GM04504 (cell line): ENCODE results near the gene RNLS.

Experiments
- DNase-seq: peaks from one replicate; pipeline ENCODE4 v3.0.0-alpha.2; 2012; ENCODE audit warnings: low read depth

RNLS gene

DNA sequence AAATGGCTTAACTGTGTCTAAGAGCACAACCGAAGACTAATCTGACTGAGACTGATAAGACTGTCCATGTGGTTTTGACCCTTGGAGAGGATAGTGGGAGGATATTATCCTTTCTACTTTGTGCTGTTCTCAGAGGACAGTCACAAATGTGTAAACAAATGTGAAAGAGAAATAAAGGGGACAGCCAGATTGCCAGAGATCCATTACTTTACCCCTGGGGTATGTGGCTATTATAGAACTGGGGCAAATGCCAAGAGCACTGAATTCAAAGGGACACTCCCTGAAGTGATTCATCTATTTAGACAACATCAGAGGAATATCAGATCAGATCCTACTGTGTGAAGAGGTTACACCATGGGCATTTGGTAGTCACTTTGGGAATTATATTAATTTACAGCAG, 154.7 kb downstream of the RNLS start:
- DNase-seq, result peak; percentile 14

GRCh38 chr10:88427024-88427423, 156.1 kb downstream of the RNLS start:
- DNase-seq, result no peak

- no peak for DNase-seq
These were observed 158.2 kb downstream of the RNLS start for GRCh38 chr10:88424881-88425280.

DNA sequence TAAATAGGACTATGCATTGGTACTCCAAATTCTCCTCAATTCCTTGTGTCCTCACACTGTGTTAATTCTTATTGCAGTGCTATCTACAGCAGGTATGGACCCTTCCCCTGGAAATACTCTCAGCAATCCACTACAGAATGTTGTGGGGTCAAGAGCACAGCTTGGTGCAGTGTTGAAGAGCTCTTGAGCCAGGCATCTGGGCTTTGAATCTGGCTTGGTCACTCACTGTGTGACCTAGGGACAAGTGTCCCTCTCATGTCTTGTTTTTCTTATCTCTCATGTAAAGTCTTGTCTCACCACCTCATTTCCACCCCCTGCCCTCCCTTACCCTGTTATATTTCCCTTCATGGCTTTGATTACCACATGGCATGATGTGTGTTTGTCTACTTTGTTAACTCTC, 159.4 kb downstream of the RNLS start:
- no peak for DNase-seq

GRCh38 chr10:88421590-88421989, 161.5 kb downstream of the RNLS start:
- DNase-seq, result no peak

DNA sequence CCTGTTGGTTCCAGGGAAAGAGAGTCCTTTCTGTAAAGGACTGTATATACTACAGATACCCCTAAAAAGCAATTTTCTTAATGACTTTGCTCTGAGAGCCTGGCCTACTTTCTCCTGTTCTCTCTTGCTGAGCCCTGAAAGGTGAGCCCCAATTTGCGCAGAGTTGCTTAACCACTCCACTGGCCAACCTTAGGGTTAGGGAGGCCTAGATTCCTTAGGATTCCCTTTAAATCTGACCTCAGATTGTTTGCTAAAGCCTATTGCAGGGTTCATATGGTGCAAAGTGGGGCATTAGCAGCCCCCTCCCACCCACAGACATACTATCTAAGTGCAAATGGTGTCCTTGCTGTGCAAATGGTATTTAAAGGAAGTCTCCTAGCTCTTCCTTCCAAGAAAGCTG, 164.2 kb downstream of the RNLS start:
- DNase-seq, result no peak

DNA sequence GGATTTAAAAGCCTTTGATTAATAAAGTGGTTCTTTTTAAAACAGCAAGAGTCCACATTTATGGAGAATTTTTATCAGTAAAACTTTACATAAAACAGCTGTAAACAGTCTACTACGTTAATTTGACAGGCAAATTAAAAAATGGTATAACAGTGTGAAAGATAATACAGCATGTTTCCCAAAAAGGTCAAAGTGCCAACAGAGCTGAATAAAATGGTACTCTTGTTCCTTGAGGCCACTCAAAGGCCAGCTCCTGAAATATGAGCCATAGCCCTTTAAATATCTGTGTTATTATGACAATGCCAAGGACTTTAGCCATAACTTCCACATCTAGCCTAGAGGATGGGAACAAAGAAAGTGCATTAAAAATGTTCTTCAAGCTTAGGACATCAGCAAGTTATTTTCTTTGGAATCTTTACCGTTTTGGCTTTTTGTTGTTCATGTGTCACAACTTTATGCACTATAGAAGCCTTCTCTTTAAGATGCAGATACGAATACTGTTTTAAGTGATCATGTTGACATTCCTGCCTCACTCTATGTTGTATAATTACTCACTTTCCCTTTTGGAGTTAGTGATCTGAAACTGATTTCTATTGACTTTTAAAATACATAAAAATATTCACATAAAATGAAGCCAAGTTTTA, 165.6 kb downstream of the RNLS start:
- no peak for DNase-seq

- no peak for DNase-seq
These were observed 166.3 kb downstream of the RNLS start for GRCh38 chr10:88416801-88417200.

DNA sequence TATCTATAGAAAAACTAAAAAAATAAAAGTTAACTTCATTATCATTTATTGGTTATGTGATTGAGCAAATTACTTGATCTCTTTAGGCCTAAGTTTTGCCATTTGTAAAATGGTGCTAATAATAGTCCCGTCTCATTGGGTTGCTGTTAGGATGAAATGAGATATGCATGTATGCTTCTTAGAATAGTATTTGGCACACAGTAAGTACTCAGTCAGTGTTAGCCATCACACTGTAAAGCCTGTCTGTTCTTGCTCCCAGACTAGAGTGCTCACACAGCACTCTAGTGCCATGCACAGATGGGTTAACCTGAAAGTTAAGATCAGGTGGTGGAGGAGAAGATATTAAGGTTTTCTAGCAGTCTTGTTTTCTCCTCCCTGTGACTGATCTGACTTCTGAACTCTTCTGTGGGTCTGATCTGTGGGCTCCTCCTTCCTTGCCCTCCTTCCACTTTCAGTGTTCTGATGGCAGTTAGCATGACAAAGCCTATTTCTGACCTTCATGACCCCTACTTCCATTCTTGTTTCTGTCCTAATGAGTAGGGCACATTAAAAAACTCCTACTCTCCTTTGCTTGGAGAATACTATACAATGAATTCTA, 167.5 kb downstream of the RNLS start:
- DNase-seq, result no peak

DNA sequence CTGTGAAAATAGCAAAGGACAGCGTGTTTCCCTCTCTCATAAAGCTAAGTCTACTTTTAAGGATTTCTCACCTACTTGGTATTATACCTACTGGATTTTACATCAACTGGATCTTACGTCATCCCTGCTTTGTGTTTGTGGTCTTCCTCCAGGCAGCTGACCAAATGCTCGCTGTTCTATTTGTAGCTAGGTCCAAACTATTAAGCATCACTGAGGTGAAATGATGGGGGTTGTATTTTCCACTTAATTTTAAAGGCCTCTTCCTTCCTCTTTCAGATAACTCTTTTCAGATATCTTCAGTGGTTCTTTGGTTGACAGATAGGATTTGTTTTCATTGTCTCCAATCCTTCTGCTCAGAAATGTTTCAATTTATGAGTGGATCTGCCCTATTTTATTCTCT, 169.7 kb downstream of the RNLS start:
- no peak for DNase-seq

DNA sequence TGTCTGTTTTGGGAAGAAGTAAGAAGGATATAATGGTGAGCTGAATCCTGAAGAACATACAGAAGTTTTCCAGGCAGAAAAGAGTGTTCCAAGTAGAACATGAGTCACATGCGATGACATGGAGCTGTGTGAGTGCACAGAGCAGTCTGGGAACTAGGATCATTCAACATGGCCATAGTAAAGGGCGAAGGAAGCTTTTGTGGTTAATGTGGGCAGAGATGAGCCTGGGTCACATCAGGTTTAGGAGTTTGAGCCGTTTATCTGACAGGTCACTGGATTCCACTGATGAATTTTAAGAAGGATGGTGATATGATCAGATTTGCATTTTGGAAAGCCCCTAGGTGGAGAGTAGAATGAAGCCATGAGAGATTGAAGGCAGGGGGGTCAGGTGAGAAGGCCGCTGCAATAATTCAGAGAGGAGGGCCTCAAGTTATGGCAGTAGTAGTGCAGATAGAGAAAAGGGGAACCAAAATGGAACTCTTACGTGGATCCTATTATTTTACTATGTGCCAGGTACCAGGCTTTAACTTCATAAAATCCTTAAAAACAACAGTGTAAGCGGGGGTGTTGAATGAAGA, 171.3 kb downstream of the RNLS start:
- no peak for DNase-seq

DNA sequence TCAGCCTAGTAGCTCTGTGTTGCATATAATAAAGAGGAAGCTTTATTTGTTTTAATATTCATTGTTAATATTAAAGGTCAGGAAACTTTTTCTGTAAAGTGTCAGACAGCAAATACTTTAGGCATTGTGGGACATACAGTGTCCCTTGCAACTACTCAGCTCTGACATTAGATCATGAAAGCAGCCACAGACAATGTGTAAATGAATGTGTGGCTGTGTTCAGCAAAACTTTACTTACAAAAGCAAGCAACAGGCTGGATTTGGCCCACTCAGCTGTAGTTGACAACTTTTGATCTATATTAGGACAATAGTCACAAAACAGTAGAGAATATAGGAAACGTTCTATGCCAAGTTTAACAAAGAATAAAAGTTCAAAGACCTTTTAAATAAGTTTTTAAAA, 173.3 kb downstream of the RNLS start:
- no peak for DNase-seq

- DNase-seq, result no peak
These were observed 173.9 kb downstream of the RNLS start for GRCh38 chr10:88409236-88409635.

- no peak for DNase-seq
These were observed 175.0 kb downstream of the RNLS start for GRCh38 chr10:88408096-88408495.

- no peak for DNase-seq
These were observed 179.0 kb downstream of the RNLS start for GRCh38 chr10:88404133-88404532.

- no peak for DNase-seq
These were observed 181.3 kb downstream of the RNLS start for GRCh38 chr10:88401671-88402347.

DNA sequence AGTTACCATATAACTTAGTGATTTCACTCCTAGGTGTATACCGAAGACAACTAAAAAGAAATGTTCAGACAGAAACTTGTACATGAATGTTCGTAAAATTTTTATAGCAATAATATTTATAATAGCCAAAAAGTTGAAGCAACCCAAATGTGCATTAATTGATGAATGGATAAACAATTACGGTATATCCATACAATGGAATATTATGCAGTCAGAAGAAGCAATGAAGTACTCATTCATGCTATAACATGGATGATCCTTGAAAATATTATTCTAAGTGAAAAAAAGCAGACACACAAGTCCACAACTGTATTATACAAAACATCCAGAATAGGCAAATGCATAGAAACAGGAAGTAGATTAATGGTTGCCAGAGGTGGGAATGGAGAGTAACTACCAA, 183.9 kb downstream of the RNLS start:
- DNase-seq, result no peak

DNA sequence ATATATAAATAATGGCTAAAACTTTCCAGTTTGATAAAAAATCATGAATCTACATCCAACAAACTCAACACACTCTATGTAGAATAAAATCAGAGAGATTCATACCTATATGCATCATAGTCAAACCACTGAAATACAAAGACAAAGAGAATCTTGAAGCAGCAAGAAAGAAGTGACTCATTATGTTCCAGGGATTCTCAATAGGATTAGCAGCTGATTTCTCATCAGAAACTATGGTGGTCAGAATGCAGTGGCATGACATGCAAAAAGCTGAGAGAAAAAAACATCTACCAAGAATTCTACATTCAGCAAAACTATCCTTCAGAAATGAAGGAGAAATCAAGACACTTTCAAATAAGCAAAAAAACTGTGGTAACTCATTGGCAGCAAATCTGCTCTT, 187.4 kb downstream of the RNLS start:
- no peak for DNase-seq

- DNase-seq, result no peak
These were observed 190.9 kb downstream of the RNLS start for GRCh38 chr10:88392222-88392621.

DNA sequence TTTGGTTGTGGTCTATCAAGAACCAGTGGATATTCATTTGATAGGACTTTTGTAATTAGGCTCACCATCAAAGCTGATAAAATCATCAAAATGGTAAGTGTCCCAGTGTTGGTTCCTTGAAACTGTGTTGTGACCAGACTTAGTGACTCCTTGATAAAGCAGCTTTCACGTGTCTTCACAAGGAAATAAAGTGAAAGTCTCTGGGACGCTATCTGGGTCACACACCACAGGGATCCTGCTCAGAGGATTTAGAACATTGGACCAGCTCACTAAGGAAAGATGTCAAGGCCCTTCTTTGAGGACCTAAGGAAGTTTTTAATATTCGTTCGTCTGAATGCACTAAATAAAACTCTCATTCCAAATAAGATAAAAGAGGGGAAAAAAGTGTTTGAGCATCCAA, 193.1 kb downstream of the RNLS start:
- DNase-seq, result no peak

DNA sequence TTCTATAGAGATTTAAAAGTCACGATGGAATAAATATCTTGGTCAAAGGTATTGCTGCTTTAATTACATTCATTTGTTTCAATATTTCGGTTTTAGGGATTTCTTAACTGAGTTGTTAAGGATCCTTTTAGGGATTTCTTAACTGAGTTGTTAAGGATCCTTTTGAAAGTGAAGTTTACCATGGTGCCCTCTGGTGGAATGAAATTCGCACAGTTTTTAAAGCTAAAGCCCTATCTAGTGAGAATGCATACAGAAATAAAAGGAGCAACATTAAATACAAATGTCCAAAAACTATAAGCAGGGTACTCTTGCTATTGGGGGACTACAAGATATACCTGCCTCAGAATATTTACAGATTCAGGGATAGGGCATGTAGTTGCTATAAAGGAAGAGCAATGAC, 193.7 kb downstream of the RNLS start:
- DNase-seq, result peak; percentile 38

DNA sequence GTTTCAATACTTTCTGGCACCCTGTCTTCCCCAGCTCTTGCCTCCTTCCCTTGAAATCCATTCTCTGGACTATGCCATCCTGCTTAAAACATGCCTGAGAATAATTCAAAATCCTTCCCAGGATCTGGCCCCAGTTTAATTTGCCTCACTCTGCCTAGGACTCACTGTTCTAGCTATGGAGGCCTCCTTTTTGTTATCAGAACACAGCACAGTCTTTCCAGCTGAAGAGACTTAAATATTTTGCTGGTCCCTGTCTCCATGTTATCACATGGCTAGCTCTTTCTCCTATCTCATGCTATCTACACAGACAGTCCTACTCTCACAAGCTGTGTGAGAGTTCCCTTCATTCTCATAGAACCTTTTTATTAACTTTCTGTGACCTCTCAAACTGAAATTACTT, 194.8 kb downstream of the RNLS start:
- no peak for DNase-seq
